Activated CD8-positive, alpha-beta memory T cell treated with anti-CD3 and anti-CD28 coated beads, Interleukin-2, amount 50 U/mL, for 24 hours (primary cell): ENCODE data around the gene HPS1.

ENCODE experiments used
- DNase-seq: peaks from one replicate; pipeline ENCODE4 v3.0.0-alpha.2; 2020; ENCODE audit errors: extremely low read depth

HPS1 gene

GRCh38 chr10:98411768-98412167, 35.0 kb downstream of the HPS1 start:
- no peak for DNase-seq

GRCh38 chr10:98411166-98411565, 35.6 kb downstream of the HPS1 start:
- no peak for DNase-seq

GRCh38 chr10:98410759-98411158, 36.0 kb downstream of the HPS1 start:
- DNase-seq, result no peak

GRCh38 chr10:98410135-98410743, 36.5 kb downstream of the HPS1 start:
- no peak for DNase-seq

GRCh38 chr10:98408799-98409198, 37.9 kb downstream of the HPS1 start:
- DNase-seq, result no peak

- DNase-seq, result no peak
Observed at GRCh38 chr10:98407744-98408241, 38.9 kb downstream of the HPS1 start.

GRCh38 chr10:98407017-98407743, 39.6 kb downstream of the HPS1 start:
- no peak for DNase-seq

GRCh38 chr10:98405422-98405821, 41.3 kb downstream of the HPS1 start:
- DNase-seq, result no peak

- no peak for DNase-seq
Observed at GRCh38 chr10:98404571-98405359, 42.0 kb downstream of the HPS1 start.

- DNase-seq, result no peak
Observed at GRCh38 chr10:98403812-98404504, 42.8 kb downstream of the HPS1 start.

- DNase-seq, result no peak
Observed at GRCh38 chr10:98402931-98403718, 43.6 kb downstream of the HPS1 start.

GRCh38 chr10:98402478-98402877, 44.3 kb downstream of the HPS1 start:
- no peak for DNase-seq

GRCh38 chr10:98400482-98400881, 46.3 kb downstream of the HPS1 start:
- DNase-seq, result no peak

GRCh38 chr10:98399784-98400183, 47.0 kb downstream of the HPS1 start:
- no peak for DNase-seq

GRCh38 chr10:98397089-98397600, 49.6 kb downstream of the HPS1 start:
- no peak for DNase-seq

- DNase-seq, result no peak
Observed at GRCh38 chr10:98396096-98397063, 50.4 kb downstream of the HPS1 start.

- no peak for DNase-seq
Observed at GRCh38 chr10:98394851-98395440, 51.8 kb downstream of the HPS1 start.

GRCh38 chr10:98391578-98391991, 55.1 kb downstream of the HPS1 start:
- DNase-seq, result no peak

GRCh38 chr10:98391065-98391464, 55.7 kb downstream of the HPS1 start:
- no peak for DNase-seq
